Osteoblast (primary cell): ENCODE measurements around the gene MEGF11. TPM values are rescaled to one million over a fixed set of nuclear protein-coding genes. Genes with fewer than 3 reads are reported as not detected.

Experiments
- DNase-seq: peaks from one replicate; pipeline ENCODE4 v3.0.0; 2011; ENCODE audit warnings: low spot score, mixed read lengths; ENCODE audit not compliant: insufficient read length; ENCODE audit errors: missing footprints
- H2AFZ ChIP-seq: 2 replicates; pipeline ENCODE4 v1.6.0; 2011; ENCODE audit warnings: mild to moderate bottlenecking, low read length
- H3K27ac ChIP-seq: 2 replicates; pipeline ENCODE4 v1.5.1; 2011; ENCODE audit warnings: mild to moderate bottlenecking, low read depth, low read length, moderate library complexity
- H3K27me3 ChIP-seq: 2 replicates; pipeline ENCODE4 v1.6.0; 2012; ENCODE audit warnings: mild to moderate bottlenecking, control low read depth, inconsistent platforms, low read length, moderate library complexity; ENCODE audit not compliant: insufficient read depth
- H3K36me3 ChIP-seq: 2 replicates; pipeline ENCODE4 v1.5.1; 2011; ENCODE audit warnings: mild to moderate bottlenecking, low read length, control low read depth, moderate library complexity; ENCODE audit not compliant: insufficient read depth
- H3K4me1 ChIP-seq: 2 replicates; pipeline ENCODE4 v1.5.1; 2011; ENCODE audit warnings: mild to moderate bottlenecking, low read length, control low read depth, moderate library complexity; ENCODE audit not compliant: insufficient read depth
- H3K4me2 ChIP-seq: 2 replicates; pipeline ENCODE4 v1.6.0; 2011; ENCODE audit warnings: mild to moderate bottlenecking, low read length; ENCODE audit not compliant: insufficient read depth
- H3K4me3 ChIP-seq: fragments of 200-600 bp; sonication (generic); 3 replicates; pipeline ENCODE4 v1.5.1; 2012; ENCODE audit warnings: mild to moderate bottlenecking, low read length, inconsistent platforms; ENCODE audit not compliant: insufficient read depth
- H3K79me2 ChIP-seq: 2 replicates; pipeline ENCODE4 v1.6.0; 2012; ENCODE audit warnings: mild to moderate bottlenecking, low read length, control low read depth, inconsistent platforms; ENCODE audit not compliant: insufficient read depth
- H3K9me3 ChIP-seq: 2 replicates; pipeline ENCODE4 v1.5.1; 2011; ENCODE audit warnings: low read depth, low read length, control low read depth
- H4K20me1 ChIP-seq: 2 replicates; pipeline ENCODE4 v1.6.0; 2012; ENCODE audit warnings: mild to moderate bottlenecking, low read length, control low read depth; ENCODE audit not compliant: insufficient read depth
- total RNA-seq: library from RNA; depleted of rRNA; stranded (reverse); fragments of >200 nt; gene quantifications from 2 replicates; pipeline ENCODE4 v1.2.3, GENCODE V29; 2012
- TF ChIP-seq, protein P1 (sequence below): IDR thresholded peaks from 2 replicates; pipeline ENCODE4 v1.5.1; 2011; ENCODE audit warnings: mild to moderate bottlenecking, low read depth, low read length, moderate library complexity; ENCODE audit errors: extremely low read depth

Gene MEGF11
- total RNA-seq, 1 donor = not detected

DNA sequence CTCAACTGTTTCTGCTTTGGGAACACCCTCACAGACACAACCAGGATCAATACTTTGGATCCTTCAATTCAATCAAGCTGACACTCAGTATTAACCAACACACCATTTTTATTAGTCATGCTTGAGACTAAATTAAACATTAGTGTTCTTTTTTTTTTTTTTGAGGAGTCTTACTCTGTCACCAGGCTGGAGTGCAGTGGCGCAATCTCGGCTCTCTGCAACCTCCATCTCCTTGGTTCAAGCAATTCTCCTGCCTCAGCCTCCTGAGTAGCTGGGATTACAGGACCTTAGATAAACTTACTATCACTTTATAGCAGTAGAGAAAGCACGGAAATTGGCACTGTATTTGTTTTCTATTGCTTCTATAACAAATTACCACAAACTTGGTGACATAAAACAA lies 386.3 kb downstream of the MEGF11 start:
- Histone ChIP-seq H4K20me1 (peaks cover 21% of the 10 kb centered on the region), H3K27ac (no peak overlapping the region), H3K9me3 (no peaks in the 10 kb centered on the region), H3K79me2 (peaks cover 30% of the 10 kb centered on the region), H3K4me3 (no peak overlapping the region), H2AFZ (no peak overlapping the region), H3K36me3 (no peaks in the 10 kb centered on the region), H3K27me3 (no peaks in the 10 kb centered on the region), H3K4me1 (peaks cover 7% of the 10 kb centered on the region), H3K4me2 (no peak overlapping the region)
- no peak for DNase-seq
- TF ChIP-seq, protein P1, sequence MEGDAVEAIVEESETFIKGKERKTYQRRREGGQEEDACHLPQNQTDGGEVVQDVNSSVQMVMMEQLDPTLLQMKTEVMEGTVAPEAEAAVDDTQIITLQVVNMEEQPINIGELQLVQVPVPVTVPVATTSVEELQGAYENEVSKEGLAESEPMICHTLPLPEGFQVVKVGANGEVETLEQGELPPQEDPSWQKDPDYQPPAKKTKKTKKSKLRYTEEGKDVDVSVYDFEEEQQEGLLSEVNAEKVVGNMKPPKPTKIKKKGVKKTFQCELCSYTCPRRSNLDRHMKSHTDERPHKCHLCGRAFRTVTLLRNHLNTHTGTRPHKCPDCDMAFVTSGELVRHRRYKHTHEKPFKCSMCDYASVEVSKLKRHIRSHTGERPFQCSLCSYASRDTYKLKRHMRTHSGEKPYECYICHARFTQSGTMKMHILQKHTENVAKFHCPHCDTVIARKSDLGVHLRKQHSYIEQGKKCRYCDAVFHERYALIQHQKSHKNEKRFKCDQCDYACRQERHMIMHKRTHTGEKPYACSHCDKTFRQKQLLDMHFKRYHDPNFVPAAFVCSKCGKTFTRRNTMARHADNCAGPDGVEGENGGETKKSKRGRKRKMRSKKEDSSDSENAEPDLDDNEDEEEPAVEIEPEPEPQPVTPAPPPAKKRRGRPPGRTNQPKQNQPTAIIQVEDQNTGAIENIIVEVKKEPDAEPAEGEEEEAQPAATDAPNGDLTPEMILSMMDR = no peak

DNA sequence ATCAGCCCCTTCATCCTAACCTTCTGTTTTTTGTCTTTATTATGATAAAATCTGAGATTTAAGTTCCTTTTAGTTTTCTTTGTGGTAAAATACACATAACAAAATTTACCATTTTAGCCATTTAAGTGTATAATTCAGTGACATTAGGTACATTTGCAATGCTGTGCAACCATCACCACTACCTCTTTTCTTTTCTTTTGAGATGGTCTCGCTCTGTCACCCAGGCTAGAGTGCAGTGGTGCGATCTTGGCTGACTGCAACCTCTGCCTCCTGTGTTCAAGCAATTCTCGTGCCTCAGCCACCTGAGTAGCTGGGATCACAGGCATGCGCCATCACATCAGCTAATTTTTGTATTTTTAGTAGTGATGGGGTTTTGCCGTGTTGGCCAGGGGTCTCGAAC lies 390.4 kb downstream of the MEGF11 start:
- Histone ChIP-seq H3K79me2 (no peaks in the 10 kb centered on the region), H3K27me3 (no peaks in the 10 kb centered on the region), H4K20me1 (no peaks in the 10 kb centered on the region), H2AFZ (peak overlapping the region; percentile 89), H3K4me3 (no peak overlapping the region), H3K9me3 (no peaks in the 10 kb centered on the region), H3K36me3 (no peaks in the 10 kb centered on the region), H3K27ac (no peak overlapping the region), H3K4me2 (peak overlapping the region; percentile 20), H3K4me1 (no peaks in the 10 kb centered on the region)
- TF ChIP-seq, protein P1 = no peak
- DNase-seq = no peak

DNA sequence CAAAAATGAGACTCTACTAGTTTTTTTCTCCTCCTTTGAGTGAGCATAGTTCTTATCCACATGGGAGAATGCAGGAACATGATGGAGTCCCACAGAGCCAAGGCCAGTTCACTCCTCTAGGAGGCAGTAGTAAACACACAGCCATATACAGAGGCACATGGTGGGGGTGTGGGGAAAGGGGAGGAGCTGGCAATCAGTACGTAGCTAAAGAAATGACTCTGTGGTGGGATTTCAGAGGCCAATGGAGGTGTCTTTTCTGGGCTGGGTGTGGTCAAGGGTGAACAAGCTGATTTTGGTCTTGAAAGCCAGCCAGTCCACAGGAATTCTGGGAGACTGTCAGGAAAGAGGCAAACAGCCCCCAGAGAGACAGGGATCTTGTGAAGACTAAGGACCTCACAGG lies 390.9 kb downstream of the MEGF11 start:
- H3K27me3 ChIP-seq = no peaks in the 10 kb centered on the region
- TF ChIP-seq, protein P1 = peak; percentile 68
- H3K4me2 ChIP-seq = peak overlapping the region; percentile 20
- no peaks in the 10 kb centered on the region for H4K20me1 ChIP-seq
- H3K27ac ChIP-seq = no peak overlapping the region
- peak; percentile 74 for DNase-seq
- H3K9me3 ChIP-seq = no peaks in the 10 kb centered on the region
- no peaks in the 10 kb centered on the region for H3K4me1 ChIP-seq
- peak overlapping the region; percentile 89 for H2AFZ ChIP-seq
- no peaks in the 10 kb centered on the region for H3K36me3 ChIP-seq
- no peaks in the 10 kb centered on the region for H3K79me2 ChIP-seq
- H3K4me3 ChIP-seq = no peak overlapping the region

DNA sequence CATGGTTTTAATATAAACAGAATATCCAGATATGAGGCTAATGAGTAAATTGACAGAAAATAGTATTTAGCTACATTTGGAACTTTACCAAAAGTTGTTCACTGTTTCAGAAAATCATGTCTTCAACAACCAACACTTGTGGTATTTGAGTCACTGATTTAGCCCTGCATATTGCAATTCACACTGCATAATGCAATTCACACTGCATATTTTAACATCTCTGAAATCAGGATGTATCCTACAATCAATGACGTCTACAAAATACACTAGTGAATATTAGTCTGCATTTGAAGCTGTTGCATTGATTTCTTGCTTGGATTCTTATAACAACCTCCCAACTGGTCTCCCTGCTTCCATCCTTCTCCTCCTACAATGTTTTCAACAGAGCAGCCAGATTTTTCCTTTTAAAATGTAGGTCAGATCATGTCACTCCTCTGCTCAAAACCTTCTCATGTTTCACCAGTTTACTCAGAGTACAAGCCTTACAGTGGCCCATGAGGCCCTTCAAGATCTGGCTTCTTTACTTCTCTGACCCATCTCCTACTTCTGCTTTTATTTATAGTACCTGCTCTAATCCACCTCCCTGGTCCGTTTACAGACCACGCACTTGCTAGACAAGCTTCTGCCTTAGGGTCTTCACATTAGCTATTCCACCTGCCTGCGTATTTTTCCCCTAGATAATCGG lies 395.7 kb downstream of the MEGF11 start:
- Histone ChIP-seq H3K36me3 (no peaks in the 10 kb centered on the region), H4K20me1 (no peaks in the 10 kb centered on the region), H3K4me3 (no peak overlapping the region), H3K27ac (no peak overlapping the region), H3K27me3 (no peaks in the 10 kb centered on the region), H3K79me2 (no peaks in the 10 kb centered on the region), H3K4me2 (no peak overlapping the region), H2AFZ (no peak overlapping the region), H3K9me3 (no peaks in the 10 kb centered on the region), H3K4me1 (no peaks in the 10 kb centered on the region)
- TF ChIP-seq, protein P1 = no peak
- no peak for DNase-seq
